ENCODE results near the gene BTNL9. TPM values are rescaled to one million over a fixed set of nuclear protein-coding genes. Genes with fewer than 3 reads are reported as not detected.
A peak's percentile ranks its signal among the peaks of the same experiment; 100 is the strongest.

The BTNL9 gene
- total and polyA plus RNA-seq, 11 donors = 28.6 to 88.2 (median 34.9) TPM

DNA sequence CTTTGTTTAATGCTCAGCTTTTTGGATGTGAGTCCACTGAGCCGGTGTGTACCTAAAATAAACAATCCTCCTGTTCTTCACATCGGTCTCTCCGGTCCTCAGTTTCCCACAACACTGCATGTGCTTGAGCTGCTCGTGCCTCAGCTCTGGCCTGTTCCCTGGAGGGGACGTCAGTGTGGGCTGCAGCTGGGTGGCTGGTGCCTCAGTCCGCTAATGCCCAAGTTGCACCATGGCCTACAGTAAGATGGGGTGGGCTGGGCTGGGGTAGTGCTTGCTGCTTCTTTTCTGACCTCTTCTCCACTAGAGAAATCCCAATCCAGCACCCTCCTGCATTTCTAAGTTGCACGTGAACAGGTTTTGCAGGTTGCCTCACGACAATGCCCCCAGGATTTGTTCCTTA is 595 bp upstream of the BTNL9 start:
- peak overlapping the region; percentile 12 to 65 (median 54) for H3K4me3 ChIP-seq

DNA sequence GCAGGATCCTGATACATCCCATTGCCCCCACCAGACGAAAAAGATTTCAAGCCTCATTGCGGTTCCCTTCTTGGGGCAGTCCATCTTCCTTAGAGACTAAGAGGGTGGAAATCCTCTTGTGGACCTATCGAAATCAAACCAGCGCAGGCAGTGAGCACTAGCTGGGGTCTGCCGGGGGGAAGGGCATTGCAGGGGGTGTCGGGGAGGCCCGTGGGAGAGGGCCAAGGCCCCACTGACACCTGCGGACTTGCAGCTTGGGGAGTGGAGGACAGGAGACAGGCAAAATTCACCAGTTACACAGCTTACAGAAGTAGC is 522 bp downstream of the BTNL9 start:
- TF ChIP-seq, protein P1, sequence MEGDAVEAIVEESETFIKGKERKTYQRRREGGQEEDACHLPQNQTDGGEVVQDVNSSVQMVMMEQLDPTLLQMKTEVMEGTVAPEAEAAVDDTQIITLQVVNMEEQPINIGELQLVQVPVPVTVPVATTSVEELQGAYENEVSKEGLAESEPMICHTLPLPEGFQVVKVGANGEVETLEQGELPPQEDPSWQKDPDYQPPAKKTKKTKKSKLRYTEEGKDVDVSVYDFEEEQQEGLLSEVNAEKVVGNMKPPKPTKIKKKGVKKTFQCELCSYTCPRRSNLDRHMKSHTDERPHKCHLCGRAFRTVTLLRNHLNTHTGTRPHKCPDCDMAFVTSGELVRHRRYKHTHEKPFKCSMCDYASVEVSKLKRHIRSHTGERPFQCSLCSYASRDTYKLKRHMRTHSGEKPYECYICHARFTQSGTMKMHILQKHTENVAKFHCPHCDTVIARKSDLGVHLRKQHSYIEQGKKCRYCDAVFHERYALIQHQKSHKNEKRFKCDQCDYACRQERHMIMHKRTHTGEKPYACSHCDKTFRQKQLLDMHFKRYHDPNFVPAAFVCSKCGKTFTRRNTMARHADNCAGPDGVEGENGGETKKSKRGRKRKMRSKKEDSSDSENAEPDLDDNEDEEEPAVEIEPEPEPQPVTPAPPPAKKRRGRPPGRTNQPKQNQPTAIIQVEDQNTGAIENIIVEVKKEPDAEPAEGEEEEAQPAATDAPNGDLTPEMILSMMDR (IDR thresholded peaks at IDR 0.05) = no peak
- TF ChIP-seq POLR2A (IDR thresholded peaks at IDR 0.05) = no peak
- peak overlapping the region; percentile 60 to 87 (median 80) for H3K27ac ChIP-seq

More for the DNA sequence above, 595 bp upstream of the BTNL9 start:
- no peaks in the 10 kb centered on the region for H3K36me3 ChIP-seq
- peaks cover 0 to 21% (median 1%) of the 10 kb centered on the region in 12 donors for H3K4me1 ChIP-seq
- H3K9me3 ChIP-seq = no peaks in the 10 kb centered on the region
- DNase-seq (no peak), ATAC-seq (no peak)
- peak overlapping the region in 11 of 12 donors; percentile 42 to 87 (median 83) for H3K27ac ChIP-seq
- WGBS, 4 donors = 50 to 69% (median 53%) methylated on average over 8 of the region's 8 CpGs
- intact Hi-C loops (cut with DNase I) = loop anchor here in 3 of 10 donors (5.0 to 10.0 kb wide), 4 partner anchors 165 to 255 kb away; partner anchors contain the start of gene ZFP62 (in 1 of the 3)
- H3K27me3 ChIP-seq = peaks cover 0 to 16% (median 0%) of the 10 kb centered on the region in 9 donors
- TF ChIP-seq, protein P1 (IDR thresholded peaks at IDR 0.05) = no peak
- TF ChIP-seq POLR2A (IDR thresholded peaks at IDR 0.05) = no peak

DNA sequence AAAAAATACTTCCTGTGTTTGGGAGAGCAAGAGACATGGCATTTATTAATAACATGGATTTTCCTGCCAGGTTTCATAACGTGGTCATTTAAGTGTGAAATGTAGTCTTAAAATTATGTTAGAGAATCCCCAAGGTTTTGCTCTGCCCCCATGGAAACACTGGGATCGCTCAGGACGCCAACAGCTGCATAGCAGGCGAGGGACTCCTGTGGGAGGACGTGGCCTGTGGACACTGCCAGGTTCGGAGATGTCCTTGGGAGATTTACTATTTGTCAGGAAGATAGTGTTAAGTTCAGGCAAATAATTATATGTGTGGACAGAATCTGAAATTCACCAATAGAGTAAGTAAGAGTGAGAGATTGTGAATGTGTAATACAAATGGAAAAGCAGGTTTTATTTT is 977 bp downstream of the BTNL9 start:
- Histone ChIP-seq H3K27ac (peak overlapping the region; percentile 60 to 87 (median 80)), H3K36me3 (no peaks in the 10 kb centered on the region), H3K4me3 (peak overlapping the region; percentile 12 to 65 (median 54)), H3K27me3 (peaks cover 0 to 14% (median 0%) of the 10 kb centered on the region in 9 donors), H3K9me3 (no peaks in the 10 kb centered on the region), H3K4me1 (peaks cover 0 to 29% (median 1%) of the 10 kb centered on the region in 12 donors)
- no peak for TF ChIP-seq POLR2A (IDR thresholded peaks at IDR 0.05)
- TF ChIP-seq, protein P1 (IDR thresholded peaks at IDR 0.05) = no peak
- DNase-seq (no peak), ATAC-seq (no peak)
- whole genome bisulfite sequencing, 4 donors = 29 to 44% (median 33%) methylated on average over 6 of the region's 6 CpGs
- intact Hi-C loops (cut with DNase I) = loop anchor here in 5 of 10 donors (5.0 to 10.0 kb wide), 4 partner anchors 174 to 256 kb away; partner anchors contain the start of gene MGAT1 (in 2 of the 5)

More for the DNA sequence above, 522 bp downstream of the BTNL9 start:
- H3K9me3 ChIP-seq = no peaks in the 10 kb centered on the region
- DNase-seq (no peak), ATAC-seq (no peak)
- H3K4me3 ChIP-seq = peak overlapping the region; percentile 12 to 65 (median 54)
- no peaks in the 10 kb centered on the region for H3K36me3 ChIP-seq
- peaks cover 0 to 14% (median 0%) of the 10 kb centered on the region in 9 donors for H3K27me3 ChIP-seq
- WGBS, 4 donors = 57 to 68% (median 67%) methylated on average over 7 to 8 of the region's 8 CpGs
- intact Hi-C loops (cut with DNase I) = loop anchor here in 5 of 10 donors (5.0 to 10.0 kb wide), 4 partner anchors 173 to 256 kb away; partner anchors contain the start of gene MGAT1 (in 2 of the 5)
- H3K4me1 ChIP-seq = peaks cover 0 to 29% (median 1%) of the 10 kb centered on the region in 12 donors

DNA sequence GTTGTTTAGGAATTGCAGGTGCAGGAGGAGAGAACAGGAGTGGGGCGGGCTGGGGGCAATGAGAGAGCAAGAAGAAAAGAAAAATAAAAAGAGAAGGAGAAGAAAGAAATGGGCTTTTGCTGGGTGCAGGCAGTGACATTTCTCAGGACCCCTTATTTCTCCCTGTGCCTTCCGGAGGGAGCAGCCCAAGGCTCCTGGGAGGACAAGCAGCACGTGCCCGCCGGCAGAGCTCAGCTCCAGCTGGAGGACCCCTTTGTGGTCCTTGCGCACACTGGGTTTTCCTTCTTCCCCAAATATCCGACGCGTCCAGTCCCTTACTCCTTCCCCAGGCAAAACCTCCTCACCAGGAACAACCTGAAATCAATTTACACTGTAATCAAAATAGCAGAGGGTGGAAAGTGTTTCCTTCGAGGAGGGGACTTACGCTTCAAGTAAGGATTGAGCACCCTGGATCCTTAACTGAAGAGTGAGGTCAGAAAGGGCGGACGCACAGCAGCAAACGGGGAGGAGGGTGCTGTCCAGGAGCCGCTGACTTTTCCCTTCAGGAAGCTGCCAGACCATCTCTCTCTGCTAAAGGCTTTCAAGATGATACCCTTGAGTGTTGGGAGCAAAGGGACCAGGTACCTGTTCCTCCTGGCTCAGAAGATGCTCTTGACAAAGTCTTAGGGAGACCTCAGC is 2.1 kb downstream of the BTNL9 start:
- Histone ChIP-seq H3K27ac (peak overlapping the region; percentile 27 to 87 (median 80)), H3K4me3 (peak overlapping the region; percentile 12 to 65 (median 54)), H3K36me3 (peaks cover 0 to 2% (median 0%) of the 10 kb centered on the region in 9 donors), H3K4me1 (peaks cover 0 to 29% (median 0%) of the 10 kb centered on the region in 12 donors), H3K27me3 (peaks cover 0 to 20% (median 4%) of the 10 kb centered on the region in 9 donors), H3K9me3 (no peaks in the 10 kb centered on the region)
- DNase-seq (no peak), ATAC-seq (no peak)
- no peak for TF ChIP-seq POLR2A (IDR thresholded peaks at IDR 0.05)
- TF ChIP-seq, protein P1 (IDR thresholded peaks at IDR 0.05) = no peak
- WGBS, 4 donors = 37 to 53% (median 51%) methylated on average over 15 of the region's 15 CpGs
- intact Hi-C loops (cut with DNase I) = loop anchor here in 5 of 10 donors (5.0 to 10.0 kb wide), 4 partner anchors 175 to 257 kb away; partner anchors contain the start of gene MGAT1 (in 2 of the 5)

Measured in heart left ventricle (tissue), 16 donors.